BE2C (cell line): ENCODE data around the gene ABLIM3.

Source experiments
- DNase-seq: peaks from one replicate; pipeline ENCODE4 v3.0.0-alpha.2; 2020
- H3K27me3 ChIP-seq: fragments of 250-450 bp; sonication (Bioruptor Pico); 2 replicates; pipeline ENCODE4 v1.5.1; 2020; ENCODE audit warnings: mild to moderate bottlenecking
- H3K36me3 ChIP-seq: fragments of 250-450 bp; sonication (Bioruptor Pico); 2 replicates; pipeline ENCODE4 v1.5.1; 2020; ENCODE audit warnings: mild to moderate bottlenecking
- H3K4me1 ChIP-seq: fragments of 250-450 bp; sonication (Bioruptor Pico); 2 replicates; pipeline ENCODE4 v1.5.1; 2020
- H3K4me3 ChIP-seq: 2 replicates; pipeline ENCODE4 v1.5.1; 2011; ENCODE audit warnings: low read depth, low read length
- H3K9me3 ChIP-seq: fragments of 250-450 bp; sonication (Bioruptor Pico); 2 replicates; pipeline ENCODE4 v1.5.1; 2020
- CTCF ChIP-seq: IDR thresholded peaks from 2 replicates; pipeline ENCODE4 v1.5.1; 2012; ENCODE audit warnings: mild to moderate bottlenecking, low read depth, low read length

ABLIM3 gene

GRCh38 chr5:149168276-149168906 is 27.1 kb downstream of the ABLIM3 start:
- Histone ChIP-seq H3K27me3 (no peaks in the 10 kb centered on the region), H3K36me3 (no peaks in the 10 kb centered on the region), H3K4me1 (no peaks in the 10 kb centered on the region), H3K4me3 (no peak overlapping the region), H3K9me3 (no peaks in the 10 kb centered on the region)
- TF ChIP-seq CTCF: no peak
- DNase-seq: no peak

DNA sequence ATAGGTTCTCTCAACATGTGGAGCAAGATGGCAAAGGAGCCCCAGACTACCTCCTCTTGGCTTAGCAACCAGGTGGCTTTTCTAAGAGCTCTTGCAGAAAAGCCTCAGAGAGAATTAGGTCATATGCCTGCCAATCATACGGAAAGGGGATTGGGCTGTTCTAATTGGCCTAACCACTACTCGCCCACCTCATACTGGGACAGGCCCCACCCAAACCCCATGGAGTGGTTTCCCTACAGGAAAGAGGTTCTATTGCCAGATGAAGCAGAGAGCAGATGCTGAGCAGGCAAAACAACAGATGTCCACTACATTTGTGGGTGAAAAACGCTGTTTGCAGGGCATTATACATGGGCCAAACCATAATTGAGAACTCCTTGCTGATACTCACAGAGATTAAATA is 29.0 kb downstream of the ABLIM3 start:
- TF ChIP-seq CTCF: no peak
- Histone ChIP-seq H3K4me3 (no peak overlapping the region), H3K9me3 (no peaks in the 10 kb centered on the region), H3K4me1 (no peaks in the 10 kb centered on the region), H3K36me3 (no peaks in the 10 kb centered on the region), H3K27me3 (no peaks in the 10 kb centered on the region)
- DNase-seq: no peak

DNA sequence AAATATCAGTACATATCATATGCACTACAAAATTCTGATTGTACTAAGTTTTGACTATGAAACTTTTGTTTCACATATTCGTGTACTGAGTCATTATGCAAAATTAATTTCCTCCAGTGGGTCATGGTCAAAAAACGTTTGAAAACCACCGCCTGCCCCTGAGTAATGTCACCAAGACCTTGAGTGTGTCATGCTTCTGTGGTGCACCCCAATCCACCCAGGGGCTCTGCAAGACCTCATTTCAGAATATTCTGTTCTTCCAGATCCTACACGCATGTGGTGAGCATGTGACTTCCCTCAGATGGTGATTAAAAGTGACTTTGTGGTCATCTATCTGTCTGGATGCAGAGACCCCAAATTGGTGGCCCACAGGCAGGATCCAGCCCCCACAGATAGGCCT is 31.0 kb downstream of the ABLIM3 start:
- no peak for TF ChIP-seq CTCF
- Histone ChIP-seq H3K4me3 (no peak overlapping the region), H3K27me3 (no peaks in the 10 kb centered on the region), H3K9me3 (no peaks in the 10 kb centered on the region), H3K36me3 (no peaks in the 10 kb centered on the region), H3K4me1 (no peaks in the 10 kb centered on the region)
- no peak for DNase-seq

DNA sequence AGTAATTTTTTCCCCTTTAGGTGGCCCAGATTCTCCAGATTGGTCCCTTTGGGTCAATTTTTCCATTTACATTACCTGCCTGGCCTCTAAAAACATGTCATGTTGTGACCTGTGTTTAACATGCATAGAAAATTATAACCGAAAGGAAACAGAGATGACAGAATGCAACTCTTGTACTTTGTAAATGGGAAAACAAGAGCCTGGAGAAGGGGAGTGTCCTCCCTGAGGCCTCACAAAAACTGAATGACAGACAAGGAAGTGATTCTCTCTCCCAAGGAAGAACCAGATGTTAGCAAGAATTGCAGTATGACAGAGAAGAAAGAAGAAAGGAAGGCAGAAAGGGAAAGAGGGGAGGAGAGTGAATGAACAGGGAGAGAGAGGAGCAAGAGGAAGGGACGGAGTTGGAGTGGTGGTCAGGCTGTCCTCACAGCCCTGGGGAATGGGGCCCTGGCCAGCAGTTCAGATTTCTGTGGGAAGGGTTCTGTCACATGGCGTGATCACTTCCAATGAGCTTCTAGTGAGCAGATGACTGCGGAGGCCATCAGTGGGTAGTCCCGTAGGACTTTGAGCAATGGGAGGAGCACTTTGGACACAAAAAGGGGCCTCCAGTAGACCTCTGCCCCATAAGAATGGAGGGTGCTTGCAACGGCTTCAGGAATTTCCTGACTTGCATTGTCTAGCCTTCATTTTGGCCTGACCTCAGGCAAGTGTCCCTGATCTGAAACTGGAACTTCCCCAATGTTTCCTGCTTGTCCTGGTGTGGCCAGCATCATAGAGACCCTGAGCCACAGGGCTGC is 31.6 kb downstream of the ABLIM3 start:
- H3K9me3 ChIP-seq: no peaks in the 10 kb centered on the region
- H3K36me3 ChIP-seq: no peaks in the 10 kb centered on the region
- no peak overlapping the region for H3K4me3 ChIP-seq
- H3K4me1 ChIP-seq: no peaks in the 10 kb centered on the region
- no peaks in the 10 kb centered on the region for H3K27me3 ChIP-seq
- TF ChIP-seq CTCF: no peak
- DNase-seq: no peak

GRCh38 chr5:149174847-149175234 is 33.5 kb downstream of the ABLIM3 start:
- TF ChIP-seq CTCF: no peak
- no peak for DNase-seq
- no peak overlapping the region for H3K4me3 ChIP-seq
- no peaks in the 10 kb centered on the region for H3K4me1 ChIP-seq
- H3K27me3 ChIP-seq: no peaks in the 10 kb centered on the region; the same call in 1 of the 2 replicates
- no peaks in the 10 kb centered on the region for H3K9me3 ChIP-seq
- no peaks in the 10 kb centered on the region for H3K36me3 ChIP-seq
